ENCODE data around the gene ZNF559.

ZNF559 gene

DNA sequence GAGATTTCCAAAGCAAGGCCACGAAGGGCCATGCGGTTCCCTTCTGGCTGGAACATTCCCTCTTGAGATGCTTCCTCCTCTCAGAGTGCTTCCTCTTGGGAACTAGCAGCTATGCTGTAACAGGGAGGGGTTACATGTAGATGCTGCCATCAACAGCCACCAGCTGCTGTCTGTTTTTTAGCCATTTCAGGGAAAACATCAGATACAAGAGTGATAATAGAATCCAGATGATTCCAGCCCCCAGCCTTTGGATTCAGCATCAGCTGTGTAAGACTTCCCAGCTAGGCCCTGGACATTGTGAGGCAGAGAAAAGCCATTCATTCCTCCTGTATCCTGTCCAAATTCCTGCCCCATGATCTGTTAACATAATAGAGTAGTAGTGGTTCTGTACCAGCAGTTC is 30.7 kb downstream of the ZNF559 start:
- DNase-seq, result no peak

DNA sequence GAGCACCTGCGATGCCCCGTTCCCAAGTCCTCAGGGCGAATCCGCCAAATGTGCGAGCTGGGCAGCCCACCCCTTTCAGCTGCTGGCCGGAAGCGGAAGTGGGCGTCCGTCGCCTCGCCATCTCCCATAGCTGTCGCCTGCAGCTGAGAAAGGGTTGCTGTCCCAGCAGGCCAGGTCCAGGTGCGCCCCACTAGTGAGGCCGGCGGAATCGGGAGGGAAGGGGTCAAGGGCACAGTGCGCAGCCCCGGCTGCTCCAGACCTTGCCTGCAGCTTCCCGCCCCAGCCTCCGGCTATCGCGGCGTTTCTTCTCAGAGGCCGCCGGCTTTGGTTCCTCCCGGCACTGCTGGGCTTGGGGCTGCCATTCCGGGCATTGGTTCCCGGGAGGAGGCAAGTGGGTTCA is 38.9 kb downstream of the ZNF559 start, which contains the start of gene ZNF177:
ZNF177 (plus strand) TSS at position 109 of the 400 bp plus-strand sequence. CDS start 15,299 bp downstream, outside the sequence.
- no peak for DNase-seq

DNA sequence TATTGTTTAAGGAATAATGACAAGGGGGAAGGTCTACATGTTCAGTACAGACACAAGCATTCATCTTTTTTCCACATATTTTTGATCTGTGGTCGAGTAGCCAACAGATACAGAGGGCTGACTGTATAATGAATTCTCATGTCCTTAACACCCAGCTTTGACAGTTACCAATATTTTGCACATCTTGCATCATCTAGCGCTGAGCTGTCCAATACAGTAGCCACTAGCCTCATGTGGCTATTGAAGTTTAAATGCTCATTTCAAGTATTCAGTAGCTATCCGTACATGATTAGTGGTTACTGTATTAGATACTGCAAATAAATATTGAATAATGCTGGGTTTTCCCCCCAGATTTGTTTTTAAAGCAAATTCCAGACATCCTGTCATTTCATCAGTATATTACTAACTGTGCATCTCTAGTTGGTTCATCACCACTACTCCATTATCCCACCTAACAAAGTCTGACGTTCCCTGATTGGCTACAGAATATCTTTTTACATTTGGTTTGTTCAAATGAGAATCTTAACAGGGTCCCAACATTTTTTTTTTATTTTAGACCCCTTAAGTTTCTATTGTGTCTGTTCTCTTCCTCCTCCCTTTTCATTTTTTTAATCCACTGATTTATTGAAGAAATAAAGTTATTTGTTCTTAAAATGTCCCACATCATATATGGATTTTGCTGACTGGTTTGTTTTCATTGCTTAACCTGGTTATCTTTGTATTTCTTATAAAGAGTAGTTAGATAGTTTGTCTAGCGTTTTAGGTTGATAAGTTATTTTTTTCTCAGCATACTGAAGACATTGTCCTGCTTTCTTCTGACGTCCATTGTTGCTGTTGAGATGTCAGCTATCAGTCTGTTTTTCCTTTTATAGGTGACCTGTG is 47.0 kb downstream of the ZNF559 start:
- no peak for DNase-seq

DNA sequence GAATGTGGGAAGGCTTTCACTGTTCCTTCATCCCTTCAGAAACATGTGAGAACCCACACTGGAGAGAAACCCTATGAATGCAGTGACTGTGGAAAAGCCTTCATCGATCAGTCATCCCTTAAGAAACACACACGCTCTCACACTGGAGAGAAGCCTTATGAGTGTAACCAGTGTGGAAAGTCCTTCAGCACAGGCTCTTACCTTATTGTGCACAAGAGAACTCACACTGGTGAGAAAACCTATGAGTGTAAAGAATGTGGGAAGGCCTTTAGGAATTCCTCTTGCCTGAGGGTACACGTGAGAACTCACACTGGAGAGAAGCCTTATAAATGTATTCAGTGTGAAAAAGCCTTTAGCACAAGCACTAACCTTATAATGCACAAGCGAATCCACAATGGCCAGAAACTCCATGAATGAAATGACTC is 57.4 kb downstream of the ZNF559 start:
- DNase-seq, result no peak

All from inflammatory macrophage treated with lipopolysaccharide for 4 hours (primary cell).